ENCODE measurements around the gene TMEM109. TPM values are rescaled to one million over a fixed set of nuclear protein-coding genes. Genes with fewer than 3 reads are reported as not detected.

TMEM109 gene
- total RNA-seq, 4 donors from 2014 or later: 66.7 to 115 (median 89.0) TPM

- Histone ChIP-seq H3K9me3 (no peaks in the 10 kb centered on the region), H3K27ac (no peak overlapping the region), H3K4me1 (peaks cover 4 to 42% (median 13%) of the 10 kb centered on the region in 3 donors), H3K36me3 (peaks cover 0 to 49% (median 3%) of the 10 kb centered on the region in 3 donors), H3K4me3 (no peak overlapping the region), H3K27me3 (peaks cover 0 to 13% (median 0%) of the 10 kb centered on the region in 4 donors)
- no peak for DNase-seq
- intact Hi-C loops (cut with DNase I): no loop called here
- no CpG with 5 or more reads among the region's 4 CpGs for WGBS, 2 donors
- TF ChIP-seq POLR2A (IDR thresholded peaks at IDR 0.05): no peak
- TF ChIP-seq, protein P1, sequence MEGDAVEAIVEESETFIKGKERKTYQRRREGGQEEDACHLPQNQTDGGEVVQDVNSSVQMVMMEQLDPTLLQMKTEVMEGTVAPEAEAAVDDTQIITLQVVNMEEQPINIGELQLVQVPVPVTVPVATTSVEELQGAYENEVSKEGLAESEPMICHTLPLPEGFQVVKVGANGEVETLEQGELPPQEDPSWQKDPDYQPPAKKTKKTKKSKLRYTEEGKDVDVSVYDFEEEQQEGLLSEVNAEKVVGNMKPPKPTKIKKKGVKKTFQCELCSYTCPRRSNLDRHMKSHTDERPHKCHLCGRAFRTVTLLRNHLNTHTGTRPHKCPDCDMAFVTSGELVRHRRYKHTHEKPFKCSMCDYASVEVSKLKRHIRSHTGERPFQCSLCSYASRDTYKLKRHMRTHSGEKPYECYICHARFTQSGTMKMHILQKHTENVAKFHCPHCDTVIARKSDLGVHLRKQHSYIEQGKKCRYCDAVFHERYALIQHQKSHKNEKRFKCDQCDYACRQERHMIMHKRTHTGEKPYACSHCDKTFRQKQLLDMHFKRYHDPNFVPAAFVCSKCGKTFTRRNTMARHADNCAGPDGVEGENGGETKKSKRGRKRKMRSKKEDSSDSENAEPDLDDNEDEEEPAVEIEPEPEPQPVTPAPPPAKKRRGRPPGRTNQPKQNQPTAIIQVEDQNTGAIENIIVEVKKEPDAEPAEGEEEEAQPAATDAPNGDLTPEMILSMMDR (IDR thresholded peaks at IDR 0.05): no peak
These were observed 16.4 kb downstream of the TMEM109 start for GRCh38 chr11:60930394-60930793.

- H3K4me3 ChIP-seq: no peak overlapping the region
- 73 to 90% methylated on average over 2 to 3 of the region's 9 CpGs for WGBS, 2 donors
- intact Hi-C loops (cut with DNase I): no loop called here
- peaks cover 0 to 57% (median 3%) of the 10 kb centered on the region in 3 donors for H3K36me3 ChIP-seq
- no peak for TF ChIP-seq POLR2A (IDR thresholded peaks at IDR 0.05)
- TF ChIP-seq, protein P1 (IDR thresholded peaks at IDR 0.05): no peak
- H3K27ac ChIP-seq: no peak overlapping the region
- no peak for DNase-seq
- peaks cover 0 to 5% (median 0%) of the 10 kb centered on the region in 4 donors for H3K27me3 ChIP-seq
- H3K9me3 ChIP-seq: no peaks in the 10 kb centered on the region
- H3K4me1 ChIP-seq: peaks cover 0 to 45% (median 13%) of the 10 kb centered on the region in 3 donors
These were observed 18.0 kb downstream of the TMEM109 start for GRCh38 chr11:60931917-60932316.

DNA sequence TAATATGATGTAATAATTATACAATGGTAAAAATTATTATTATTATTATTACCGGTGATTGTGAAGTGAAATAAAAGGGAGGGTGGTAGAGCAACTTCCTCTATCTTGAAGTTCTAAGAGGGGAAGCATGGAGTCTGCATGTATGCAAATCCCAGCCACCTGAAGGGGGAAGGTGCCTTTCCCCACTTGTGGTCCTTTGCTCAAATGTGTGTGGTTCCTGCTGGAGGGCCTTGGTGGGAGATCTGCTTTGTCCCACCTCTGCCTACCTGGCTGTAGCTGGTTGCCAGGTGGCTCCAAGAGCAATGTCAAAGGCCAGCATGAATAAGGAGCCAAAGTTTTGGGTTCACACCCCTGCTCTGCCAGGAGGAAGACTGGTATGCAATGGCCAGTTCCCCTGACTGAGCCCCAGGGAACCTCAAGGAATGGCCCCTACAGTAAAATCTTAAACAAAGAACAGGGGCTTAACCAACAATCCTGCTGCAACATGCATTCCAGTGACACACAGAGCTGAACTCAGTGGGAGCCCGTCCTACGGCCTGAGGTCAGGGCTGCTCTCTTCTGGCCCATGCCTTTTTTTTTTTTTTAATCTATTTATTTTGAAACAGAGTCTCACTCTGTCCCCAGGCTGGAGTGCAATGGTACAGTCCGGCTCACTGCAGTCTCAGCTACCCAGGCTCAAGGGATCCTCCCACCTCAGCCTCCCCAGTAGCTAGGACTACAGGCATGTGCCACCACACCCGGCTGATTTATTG is 18.8 kb downstream of the TMEM109 start:
- Histone ChIP-seq H3K4me3 (no peak overlapping the region), H3K4me1 (peaks cover 0 to 38% (median 6%) of the 10 kb centered on the region in 3 donors), H3K9me3 (no peaks in the 10 kb centered on the region), H3K36me3 (peaks cover 0 to 60% (median 3%) of the 10 kb centered on the region in 3 donors), H3K27me3 (no peaks in the 10 kb centered on the region), H3K27ac (no peak overlapping the region)
- no peak for TF ChIP-seq POLR2A (IDR thresholded peaks at IDR 0.05)
- TF ChIP-seq, protein P1 (IDR thresholded peaks at IDR 0.05): no peak
- intact Hi-C loops (cut with DNase I): no loop called here
- no peak for DNase-seq
- 45 to 50% methylated on average over 5 of the region's 5 CpGs for WGBS, 2 donors

GRCh38 chr11:60933416-60934123 is 19.6 kb downstream of the TMEM109 start:
- intact Hi-C loops (cut with DNase I): no loop called here
- WGBS, 2 donors: 67 to 84% methylated on average over 5 to 13 of the region's 37 CpGs
- TF ChIP-seq, protein P1 (IDR thresholded peaks at IDR 0.05): no peak
- TF ChIP-seq POLR2A (IDR thresholded peaks at IDR 0.05): no peak
- no peak overlapping the region for H3K4me3 ChIP-seq
- no peaks in the 10 kb centered on the region for H3K27me3 ChIP-seq
- H3K36me3 ChIP-seq: peaks cover 0 to 56% (median 3%) of the 10 kb centered on the region in 3 donors
- no peaks in the 10 kb centered on the region for H3K9me3 ChIP-seq
- no peak for DNase-seq
- peaks cover 0 to 32% (median 6%) of the 10 kb centered on the region in 3 donors for H3K4me1 ChIP-seq
- no peak overlapping the region for H3K27ac ChIP-seq
